Right lobe of liver (tissue), 4 donors: Measurements from ENCODE around the gene TAPBP.

Experiments
- CTCF ChIP-seq, 4 donors: fragments of 200-600 bp in 3 of 4; fragments of 450-650 bp in 1 of 4; IDR thresholded peaks; one replicate each; pipeline versions ENCODE4 v1.5.1 to v1.8.0; 2016 to 2022; ENCODE audit warnings: antibody characterized with exemption in 4 of 4, mild to moderate bottlenecking in 2 of 4
- POLR2A ChIP-seq: fragments of 450-650 bp; IDR thresholded peaks from one replicate; pipeline ENCODE4 v1.6.1; 2017; ENCODE audit warnings: antibody characterized with exemption, mild to moderate bottlenecking
- donor health status: DM: no; HTN: no; CAD: no.
- donor health status: DM: no; HTN: no; CAD: no.
- donor health status: DM: no; HTN: yes; CAD: no.

- no peak for TF ChIP-seq POLR2A
- TF ChIP-seq CTCF (IDR thresholded peaks at IDR 0.05) = no peak
Measured at GRCh38 chr6:33288921-33289783, 24.7 kb downstream of the TAPBP start, which contains the start of the genes PFDN6 and WDR46.
